ENCODE measurements around the gene CHRM2.

GRCh38 chr7:136847858-136848257 is 20.6 kb upstream of the CHRM2 start:
- TF ChIP-seq POLR2A (IDR thresholded peaks at IDR 0.05) (no peak), CTCF (IDR thresholded peaks at IDR 0.05) (no peak)
